Fibroblast of skin of abdomen (primary cell): ENCODE data around the gene CHCHD1.
"Not testable (repeated sequence)": the region's sequence is repeated elsewhere in the genome, so short reads cannot be mapped to it uniquely, and the experiment has no call there.

Experiments used
- DNase-seq: peaks from one replicate; pipeline ENCODE4 v3.0.0-alpha.2; 2013

CHCHD1 gene

DNA sequence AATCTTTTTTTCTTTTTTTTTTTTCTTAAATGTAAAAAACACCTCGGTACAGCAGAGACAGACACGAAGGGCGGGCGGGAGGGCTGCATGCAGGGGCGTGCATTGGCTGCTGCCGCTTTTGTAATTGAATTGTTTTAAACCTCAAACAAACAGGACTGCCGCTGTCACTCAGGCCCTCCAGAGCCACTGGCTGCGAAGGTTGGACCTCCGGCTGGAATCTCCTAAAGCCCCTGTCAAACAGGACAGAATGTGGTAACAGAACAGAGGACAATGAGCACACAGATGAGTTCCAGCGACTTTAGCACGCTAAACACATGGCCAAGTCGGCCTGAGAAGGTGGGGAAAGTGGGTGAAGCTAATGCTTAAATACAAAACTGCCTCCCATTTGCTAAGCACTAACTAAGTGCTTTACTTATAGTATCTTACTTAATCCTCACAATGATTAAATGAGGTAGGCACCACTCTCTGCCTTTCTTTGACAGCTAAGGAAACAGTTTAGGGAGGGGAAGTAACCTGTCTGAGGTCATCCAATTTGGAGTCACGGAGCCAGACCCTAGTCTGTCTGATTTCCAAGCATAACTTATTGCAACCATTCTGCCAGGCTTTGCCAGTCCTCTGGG, 32.5 kb downstream of the CHCHD1 start:
- DNase-seq = no peak

GRCh38 chr10:73814896-73815718, 33.3 kb downstream of the CHCHD1 start:
- DNase-seq = no peak

DNA sequence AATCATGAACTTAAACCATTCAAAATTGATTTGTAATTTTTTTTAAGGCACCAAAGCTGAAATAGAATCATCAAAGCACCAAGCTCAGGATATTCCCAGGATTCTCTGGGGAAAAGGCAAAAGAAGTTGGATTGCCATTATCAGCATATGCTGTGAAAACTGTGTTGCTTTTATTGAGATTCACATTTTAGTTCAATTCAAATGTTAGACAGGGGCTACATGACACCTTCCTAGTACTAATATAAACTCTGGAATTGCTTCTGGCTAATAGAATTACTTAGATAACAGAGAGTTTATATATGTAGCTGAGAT, 33.8 kb downstream of the CHCHD1 start:
- DNase-seq = no peak

DNA sequence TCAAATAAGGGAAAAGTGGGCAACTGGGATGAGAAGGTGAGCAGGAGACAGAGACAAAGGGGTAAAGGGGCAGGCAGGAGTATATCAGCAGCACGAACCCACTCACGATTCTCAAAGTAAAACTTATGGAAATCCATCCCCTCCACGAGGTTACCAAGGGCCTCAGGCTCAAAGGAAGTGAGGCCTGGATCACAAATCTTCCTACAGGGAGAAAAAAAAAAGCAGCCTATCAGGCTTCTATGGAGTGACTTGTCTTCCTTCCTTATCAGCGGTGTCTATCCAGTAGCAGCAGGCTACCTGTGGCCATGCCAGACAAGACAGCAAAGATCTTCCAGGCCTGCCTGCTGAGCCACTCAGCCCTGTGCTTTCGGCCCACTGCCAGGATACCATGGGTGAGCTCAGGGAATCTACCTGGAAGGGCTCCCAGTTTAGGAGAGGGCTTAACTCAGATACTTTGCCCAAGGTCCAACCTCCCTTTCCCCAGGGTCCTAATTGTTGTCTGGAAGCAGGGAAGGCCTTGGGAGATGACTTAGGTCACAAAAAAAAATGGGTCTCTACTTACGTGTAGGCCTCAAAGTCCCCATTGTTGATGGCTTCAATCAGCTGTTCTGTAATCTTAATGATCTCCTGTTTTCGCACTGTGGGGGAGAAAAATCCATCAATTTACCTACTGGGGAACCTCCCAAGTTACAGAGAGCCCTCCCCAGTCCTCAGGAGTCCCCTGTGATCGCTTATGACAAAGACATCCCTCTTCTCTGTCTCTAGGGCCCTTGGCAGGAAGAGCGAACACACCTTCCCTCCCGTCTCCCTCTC, 35.3 kb downstream of the CHCHD1 start:
- DNase-seq = no peak

DNA sequence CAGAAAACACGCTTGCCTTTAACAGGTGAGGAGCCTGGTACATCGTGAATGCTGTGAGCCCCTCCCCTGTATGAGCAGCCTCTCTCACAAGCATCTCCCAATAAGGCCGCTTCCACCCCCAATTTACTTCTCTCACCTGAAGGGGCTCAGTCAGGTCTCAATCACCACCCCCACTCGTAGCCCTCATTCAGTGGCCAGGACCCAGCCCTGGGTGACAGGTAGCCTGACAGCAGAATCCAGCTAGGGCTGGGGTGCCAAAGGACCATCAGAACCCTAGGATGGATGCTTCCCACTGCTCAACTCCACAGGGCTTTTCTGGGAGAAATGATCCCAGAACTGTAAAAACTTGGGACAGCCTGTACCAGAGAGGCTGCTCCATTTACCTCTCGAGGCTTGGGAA, 36.0 kb downstream of the CHCHD1 start:
- DNase-seq = no peak

GRCh38 chr10:73818402-73818801, 36.6 kb downstream of the CHCHD1 start:
- DNase-seq = no peak

GRCh38 chr10:73819081-73819480, 37.2 kb downstream of the CHCHD1 start:
- DNase-seq = no peak

DNA sequence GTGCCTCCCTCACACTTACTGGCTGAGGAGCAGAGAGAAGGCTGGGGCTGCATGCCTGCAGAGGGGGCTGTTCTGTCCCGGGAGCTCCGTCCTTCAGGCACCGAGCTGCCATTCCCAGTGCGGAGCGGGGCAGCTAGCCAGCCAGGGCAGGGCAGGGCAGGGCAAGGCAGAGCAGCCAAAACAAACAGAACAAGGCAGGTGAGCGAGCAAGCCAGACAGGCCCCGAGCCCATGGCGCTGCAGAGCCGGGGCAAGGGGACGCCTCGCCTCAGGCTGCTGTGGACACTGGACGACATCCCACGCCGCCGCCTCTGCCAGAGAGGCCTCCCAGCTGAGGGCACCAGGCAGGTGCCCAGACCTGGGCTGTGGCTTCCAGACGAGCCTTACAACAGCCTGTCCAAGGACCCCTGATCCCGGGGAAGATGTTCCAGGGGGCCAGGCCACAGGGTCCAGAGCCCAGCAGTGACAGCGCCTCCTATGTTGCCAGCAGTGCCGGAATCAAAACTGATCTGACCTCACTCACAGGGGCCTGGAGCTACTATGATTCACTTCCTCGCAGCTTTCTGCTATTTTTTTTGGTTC, 37.8 kb downstream of the CHCHD1 start:
- no peak for DNase-seq

GRCh38 chr10:73823391-73823790, 41.5 kb downstream of the CHCHD1 start:
- no peak for DNase-seq

DNA sequence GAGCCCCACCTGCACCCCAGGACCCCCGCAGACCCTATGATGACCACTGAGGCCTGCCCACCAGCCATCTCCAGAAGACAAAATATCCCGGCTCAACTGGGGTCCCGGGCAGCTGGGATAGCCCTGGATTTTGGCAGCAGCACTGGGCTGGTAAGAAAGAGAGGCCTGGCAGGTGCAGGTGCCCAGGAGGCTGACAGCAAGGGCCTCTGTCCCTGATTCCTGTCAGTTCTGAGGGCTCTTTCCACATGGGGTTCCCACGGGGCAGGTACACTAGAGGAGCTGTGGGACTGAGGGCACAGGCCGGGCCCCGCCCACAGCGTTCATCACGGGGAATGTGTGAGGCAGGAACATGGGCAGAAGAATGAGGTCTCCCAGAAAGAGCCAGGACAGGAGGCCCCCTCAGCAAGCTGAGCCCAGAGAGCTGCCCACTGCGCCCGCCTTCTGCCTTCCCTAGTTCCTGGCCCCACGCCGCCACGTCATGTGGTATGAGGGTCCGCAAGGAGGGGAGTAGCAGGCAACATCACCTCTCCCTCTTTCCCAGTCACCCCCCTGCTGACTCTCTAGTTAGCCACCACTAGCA, 42.4 kb downstream of the CHCHD1 start:
- DNase-seq = no peak

- no peak for DNase-seq
These were observed 45.7 kb downstream of the CHCHD1 start for GRCh38 chr10:73827346-73828089.

- DNase-seq = no peak
These were observed 46.3 kb downstream of the CHCHD1 start for GRCh38 chr10:73828161-73828560.

DNA sequence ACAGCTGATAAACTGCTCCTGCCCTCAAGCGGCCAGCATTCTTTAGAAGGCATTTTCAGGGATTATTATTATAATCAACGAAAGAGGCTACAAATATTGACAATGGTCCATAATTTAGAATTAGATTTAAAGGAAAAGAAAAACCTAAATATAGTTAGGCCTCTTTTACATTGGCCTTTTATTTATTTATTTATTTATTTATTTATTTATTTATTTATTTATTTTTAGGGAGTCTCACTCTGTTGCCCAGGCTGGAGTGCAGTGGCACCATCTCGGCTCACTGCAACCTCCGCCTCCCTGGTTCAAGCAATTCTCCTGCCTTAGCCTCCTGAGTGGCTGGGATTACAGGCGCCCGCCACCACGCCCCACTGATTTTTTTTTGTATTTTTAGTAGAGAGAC, 47.2 kb downstream of the CHCHD1 start:
- not testable (repeated sequence) for DNase-seq
